Tibial nerve (tissue), 4 donors: ENCODE data around the gene GULP1. TPM values are rescaled to one million over a fixed set of nuclear protein-coding genes. Genes with fewer than 3 reads are reported as not detected.

ENCODE experiments used
- DNase-seq, 2 donors: peaks; one replicate each; pipeline ENCODE4 v3.0.0-alpha.2; 2019; ENCODE audit warnings: low spot score in 2 of 2
- H3K27ac ChIP-seq, 4 donors: fragments of 200-600 bp; sonication (generic) in 3 of 4; one replicate each; pipeline ENCODE4 v1.5.1; 2017 to 2019; ENCODE audit warnings: mild to moderate bottlenecking in 1 of 4
- H3K27me3 ChIP-seq, 2 donors: fragments of 200-600 bp; sonication (generic) in 1 of 2; one replicate each; pipeline versions ENCODE4 v1.5.1 to v1.6.0; 2017 to 2019
- H3K36me3 ChIP-seq, 3 donors: fragments of 200-600 bp; sonication (generic); one replicate each; pipeline ENCODE4 v1.5.1; 2018 to 2019
- H3K4me1 ChIP-seq, 4 donors: fragments of 200-600 bp; sonication (generic) in 3 of 4; one replicate each; pipeline ENCODE4 v1.5.1; 2017 to 2019
- H3K4me3 ChIP-seq, 4 donors: fragments of 200-600 bp; sonication (generic) in 3 of 4; one replicate each; pipeline ENCODE4 v1.5.1; 2017 to 2019; ENCODE audit warnings: mild to moderate bottlenecking in 1 of 4, moderate library complexity in 1 of 4
- H3K9me3 ChIP-seq, 4 donors: fragments of 200-600 bp; sonication (generic) in 3 of 4; one replicate each; pipeline ENCODE4 v1.5.1; 2017 to 2019
- EP300 ChIP-seq, 2 donors: sonication (generic); formaldehyde crosslinking; IDR thresholded peaks; one replicate each; pipeline ENCODE4 v1.6.1; 2017; ENCODE audit warnings: antibody characterized with exemption in 2 of 2, mild to moderate bottlenecking in 1 of 2
- POLR2A ChIP-seq, 2 donors: fragments of 450-650 bp; IDR thresholded peaks; one replicate each; pipeline ENCODE4 v1.6.1; 2017; ENCODE audit warnings: antibody characterized with exemption in 2 of 2, mild to moderate bottlenecking in 2 of 2, moderate library complexity in 2 of 2
- WGBS, 2 donors: methylation state at CpG; one replicate each; pipeline ENCODE4 v1.1.5; 2018; 5-methylcytosine and 5-hydroxymethylcytosine counted together
- total RNA-seq, 4 donors: library from RNA; depleted of rRNA; stranded (reverse); fragments of >200 nt; gene quantifications; one replicate each; pipeline ENCODE4 v1.1.0, GENCODE V29; 2016
- TF ChIP-seq, protein P1 (sequence below), 5 experiments: fragments of 200-600 bp in 3 of 5; fragments of 450-650 bp in 2 of 5; sonication (generic) in 3 of 5; IDR thresholded peaks; one replicate each; pipeline ENCODE4 v1.5.1; 2016 to 2019; ENCODE audit warnings: antibody characterized with exemption in 5 of 5, mild to moderate bottlenecking in 3 of 5, moderate library complexity in 2 of 5

GULP1 gene
- total RNA-seq, 4 donors from 2014 or later, result 63.4 to 89.2 (median 78.1) TPM

DNA sequence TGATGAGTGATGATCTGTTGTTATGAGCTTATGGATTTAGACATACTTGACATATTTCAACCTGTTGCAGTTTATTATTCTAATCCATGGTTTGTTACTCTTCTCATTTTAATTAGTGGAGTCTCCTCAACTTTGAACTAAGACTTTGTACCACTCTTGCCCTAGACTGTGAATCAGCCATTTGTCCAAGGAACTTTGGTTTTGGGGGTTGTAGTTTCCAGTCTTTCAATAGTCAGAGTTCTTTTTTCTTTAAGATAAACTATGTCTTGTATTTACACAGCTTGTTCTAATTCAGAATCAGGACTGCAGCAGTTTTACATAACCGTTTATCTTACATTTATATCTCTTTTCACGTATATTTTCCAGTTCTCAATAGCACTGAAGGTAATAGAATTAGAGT lies 133.6 kb downstream of the GULP1 start:
- no peak for TF ChIP-seq POLR2A (IDR thresholded peaks at IDR 0.05)
- no peak for TF ChIP-seq EP300 (IDR thresholded peaks at IDR 0.05)
- TF ChIP-seq, protein P1, sequence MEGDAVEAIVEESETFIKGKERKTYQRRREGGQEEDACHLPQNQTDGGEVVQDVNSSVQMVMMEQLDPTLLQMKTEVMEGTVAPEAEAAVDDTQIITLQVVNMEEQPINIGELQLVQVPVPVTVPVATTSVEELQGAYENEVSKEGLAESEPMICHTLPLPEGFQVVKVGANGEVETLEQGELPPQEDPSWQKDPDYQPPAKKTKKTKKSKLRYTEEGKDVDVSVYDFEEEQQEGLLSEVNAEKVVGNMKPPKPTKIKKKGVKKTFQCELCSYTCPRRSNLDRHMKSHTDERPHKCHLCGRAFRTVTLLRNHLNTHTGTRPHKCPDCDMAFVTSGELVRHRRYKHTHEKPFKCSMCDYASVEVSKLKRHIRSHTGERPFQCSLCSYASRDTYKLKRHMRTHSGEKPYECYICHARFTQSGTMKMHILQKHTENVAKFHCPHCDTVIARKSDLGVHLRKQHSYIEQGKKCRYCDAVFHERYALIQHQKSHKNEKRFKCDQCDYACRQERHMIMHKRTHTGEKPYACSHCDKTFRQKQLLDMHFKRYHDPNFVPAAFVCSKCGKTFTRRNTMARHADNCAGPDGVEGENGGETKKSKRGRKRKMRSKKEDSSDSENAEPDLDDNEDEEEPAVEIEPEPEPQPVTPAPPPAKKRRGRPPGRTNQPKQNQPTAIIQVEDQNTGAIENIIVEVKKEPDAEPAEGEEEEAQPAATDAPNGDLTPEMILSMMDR (IDR thresholded peaks at IDR 0.05), result no peak
- H3K4me1 ChIP-seq, result peaks cover 0 to 7% (median 0%) of the 10 kb centered on the region in 4 donors
- no peaks in the 10 kb centered on the region for H3K27me3 ChIP-seq
- H3K27ac ChIP-seq, result no peak overlapping the region
- DNase-seq, result no peak
- peaks cover 0 to 12% (median 0%) of the 10 kb centered on the region in 4 donors for H3K9me3 ChIP-seq
- WGBS, 2 donors, result 61 to 64% methylated on average over 2 of the region's 2 CpGs
- no peak overlapping the region for H3K4me3 ChIP-seq
- H3K36me3 ChIP-seq, result no peaks in the 10 kb centered on the region

DNA sequence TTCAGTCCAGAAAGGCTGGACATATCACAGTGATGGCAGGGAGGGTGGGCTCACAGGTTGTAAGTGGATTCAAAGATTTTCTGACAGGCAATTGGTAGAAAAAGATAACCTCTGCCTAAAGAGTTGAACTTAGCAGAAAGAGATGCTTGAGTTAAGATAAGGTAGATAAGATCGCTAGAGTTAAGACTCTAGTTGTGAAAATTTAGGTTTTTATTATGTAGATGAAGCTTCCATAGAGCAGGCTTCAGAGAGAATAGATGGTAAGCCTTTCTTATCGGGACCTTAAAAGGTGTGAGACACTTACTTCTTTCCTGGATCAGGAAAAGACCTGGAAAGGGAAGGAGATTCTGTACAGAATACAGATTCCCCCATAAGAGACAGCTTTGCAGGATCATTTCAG lies 134.4 kb downstream of the GULP1 start:
- TF ChIP-seq POLR2A (IDR thresholded peaks at IDR 0.05), result no peak
- TF ChIP-seq, protein P1 (IDR thresholded peaks at IDR 0.05), result no peak
- TF ChIP-seq EP300 (IDR thresholded peaks at IDR 0.05), result no peak
- Histone ChIP-seq H3K27ac (no peak overlapping the region), H3K4me1 (peaks cover 0 to 7% (median 0%) of the 10 kb centered on the region in 4 donors), H3K4me3 (no peak overlapping the region), H3K9me3 (peaks cover 0 to 4% (median 0%) of the 10 kb centered on the region in 4 donors), H3K27me3 (no peaks in the 10 kb centered on the region), H3K36me3 (no peaks in the 10 kb centered on the region)
- 66 to 70% methylated on average over 2 of the region's 2 CpGs for WGBS, 2 donors
- no peak for DNase-seq

DNA sequence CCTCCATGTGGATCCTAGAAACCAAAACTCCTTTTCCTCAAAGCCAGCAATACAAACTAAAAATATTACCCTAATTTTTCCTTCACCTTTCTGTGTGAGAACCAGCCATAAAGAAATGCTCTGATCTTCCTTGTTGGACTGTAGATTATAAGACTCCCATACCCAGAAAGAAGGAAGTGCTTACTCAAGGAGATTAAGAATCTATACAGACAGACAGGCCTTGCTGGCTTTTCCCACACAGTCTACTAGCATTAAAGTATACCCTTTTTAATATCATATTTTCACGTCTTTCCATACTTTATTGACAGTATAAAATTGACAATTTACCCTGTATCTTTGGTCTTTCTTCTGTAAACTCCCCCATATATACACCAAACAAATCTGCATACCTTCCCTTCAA lies 139.0 kb downstream of the GULP1 start:
- H3K27ac ChIP-seq, result no peak overlapping the region
- WGBS, 2 donors, result 89 to 90% methylated on average over 1 of the region's 1 CpG

DNA sequence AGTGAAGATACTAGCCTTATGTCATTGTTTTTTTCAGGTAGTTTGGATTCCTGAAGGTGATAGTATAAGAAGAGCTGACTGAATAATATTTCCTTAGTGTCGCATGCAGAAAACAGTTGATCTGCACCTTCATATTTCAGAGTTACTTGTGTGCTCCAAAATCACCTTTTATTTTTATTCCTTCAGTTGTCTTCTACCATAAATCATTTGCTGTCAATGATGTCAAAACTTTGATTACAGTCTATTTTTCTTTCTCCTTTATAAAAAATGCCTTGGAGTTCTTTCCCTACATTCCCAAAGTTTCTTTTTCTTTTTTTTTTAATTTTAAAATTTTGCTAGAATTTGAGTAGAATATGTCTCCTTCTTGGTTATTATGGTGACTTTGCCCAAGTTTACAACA lies 142.3 kb downstream of the GULP1 start:
- no peak for DNase-seq
- no peak for TF ChIP-seq POLR2A (IDR thresholded peaks at IDR 0.05)
- no peak for TF ChIP-seq EP300 (IDR thresholded peaks at IDR 0.05)
- TF ChIP-seq, protein P1 (IDR thresholded peaks at IDR 0.05), result no peak
- 100% methylated on average over 1 of the region's 1 CpG for WGBS, 2 donors
- Histone ChIP-seq H3K4me3 (no peak overlapping the region), H3K36me3 (no peaks in the 10 kb centered on the region), H3K27me3 (no peaks in the 10 kb centered on the region), H3K27ac (no peak overlapping the region), H3K9me3 (no peaks in the 10 kb centered on the region), H3K4me1 (no peaks in the 10 kb centered on the region)

More for the DNA sequence above, 139.0 kb downstream of the GULP1 start:
- no peaks in the 10 kb centered on the region for H3K36me3 ChIP-seq
- no peak for DNase-seq
- peaks cover 0 to 4% (median 0%) of the 10 kb centered on the region in 4 donors for H3K9me3 ChIP-seq
- H3K27me3 ChIP-seq, result no peaks in the 10 kb centered on the region
- H3K4me3 ChIP-seq, result no peak overlapping the region
- peaks cover 0 to 4% (median 0%) of the 10 kb centered on the region in 4 donors for H3K4me1 ChIP-seq
- no peak for TF ChIP-seq POLR2A (IDR thresholded peaks at IDR 0.05)

DNA sequence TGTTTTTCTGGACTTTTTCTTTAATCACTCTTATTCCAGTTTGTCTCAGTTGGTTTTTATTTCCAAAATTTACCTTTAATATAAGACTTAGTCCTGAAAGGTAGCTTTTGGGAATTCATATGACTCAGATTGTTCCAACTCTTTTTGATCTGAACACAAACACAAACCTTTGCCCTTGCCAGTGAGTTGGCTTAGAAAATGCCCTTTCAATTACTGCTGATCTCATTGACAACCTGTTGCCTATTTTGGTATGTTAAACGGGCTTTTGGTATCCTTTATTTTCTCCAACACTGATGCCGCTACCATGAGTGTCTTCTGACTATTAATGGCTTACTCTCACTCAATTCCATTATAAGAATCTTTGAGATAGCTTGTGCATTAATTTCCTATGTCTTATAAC lies 143.4 kb downstream of the GULP1 start:
- Histone ChIP-seq H3K4me3 (no peak overlapping the region), H3K4me1 (no peaks in the 10 kb centered on the region), H3K36me3 (no peaks in the 10 kb centered on the region), H3K27me3 (no peaks in the 10 kb centered on the region), H3K27ac (no peak overlapping the region), H3K9me3 (no peaks in the 10 kb centered on the region)
- 52 to 67% methylated on average over 2 of the region's 2 CpGs for WGBS, 2 donors
- no peak for DNase-seq
- no peak for TF ChIP-seq POLR2A (IDR thresholded peaks at IDR 0.05)
- TF ChIP-seq, protein P1 (IDR thresholded peaks at IDR 0.05), result no peak
- no peak for TF ChIP-seq EP300 (IDR thresholded peaks at IDR 0.05)

DNA sequence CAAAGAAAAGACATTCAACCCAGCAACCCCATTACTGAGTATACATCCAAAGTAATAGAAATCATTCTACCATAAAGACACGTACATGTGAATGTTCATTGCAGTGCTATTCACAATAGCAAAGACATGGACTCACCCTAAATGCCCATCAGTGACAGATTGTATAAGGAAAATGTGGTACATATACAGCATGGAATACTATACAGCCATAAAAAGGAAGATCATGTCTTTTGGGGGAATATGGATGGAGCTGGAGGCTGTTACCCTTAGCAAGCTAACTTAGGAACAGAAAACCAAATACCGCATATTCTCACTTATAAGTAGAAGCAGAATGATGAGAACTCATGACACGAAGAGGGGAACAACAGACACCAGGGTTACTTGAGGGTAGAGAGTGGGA lies 145.9 kb downstream of the GULP1 start:
- Histone ChIP-seq H3K27me3 (no peaks in the 10 kb centered on the region), H3K36me3 (no peaks in the 10 kb centered on the region), H3K27ac (no peak overlapping the region), H3K4me3 (no peak overlapping the region), H3K9me3 (no peaks in the 10 kb centered on the region), H3K4me1 (no peaks in the 10 kb centered on the region)
- WGBS, 2 donors, result 98% methylated on average over 3 of the region's 3 CpGs
- no peak for DNase-seq
- no peak for TF ChIP-seq EP300 (IDR thresholded peaks at IDR 0.05)
